A549 (cell line): ENCODE measurements around the gene SPDYE4. TPM values are rescaled to one million over a fixed set of nuclear protein-coding genes. Genes with fewer than 3 reads are reported as not detected.

Experiments
- ATAC-seq, 2 experiments: fragments of 200-7000 bp in 1 of 2; fragments of >200 bp in 1 of 2; cut with Nextera tagmentation in 1 of 2; cut with Tn5 transposase in 1 of 2; 3 replicates each; pipeline versions ENCODE4 v1.8.0 to v1.9.1; 2018 to 2020; ENCODE audit warnings: mild to moderate bottlenecking in 1 of 2, moderate library complexity in 1 of 2
- CTCF ChIA-PET: fragments of 300-600 bp; sonication (Branson Sonifier 250); formaldehyde crosslinking; extraction: SDS; loops from one replicate; lab custom pipeline; 2021; ENCODE audit warnings: antibody characterized with exemption, inconsistent platforms; lab: Yijun Ruan, JAX
- POLR2A ChIA-PET: fragments of 350-600 bp; formaldehyde crosslinking; extraction: SDS; loops from one replicate; lab custom pipeline; 2021; ENCODE audit warnings: antibody characterized with exemption, inconsistent platforms; lab: Yijun Ruan, JAX
- DNase-seq, 2 experiments: peaks; one replicate each; pipeline versions ENCODE4 v3.0.0 to v3.0.0-alpha.2; 2011 to 2016; ENCODE audit warnings: low read depth in 1 of 2, low spot score in 1 of 2
- FAIRE-seq: peaks from 2 replicates; lab custom pipeline; 2011; peaks lifted over from hg19 to GRCh38; lab: Jason Lieb, UNC
- H3K27ac ChIP-seq, 2 experiments: fragments of >200 bp; sonication (Bioruptor Twin); formaldehyde crosslinking; 3 replicates each; pipeline ENCODE4 v1.5.1; 2016 to 2017
- H3K4me1 ChIP-seq: fragments of >200 bp; sonication (Bioruptor Twin); formaldehyde crosslinking; 3 replicates; pipeline ENCODE4 v1.6.1; 2016
- H3K4me2 ChIP-seq: fragments of >200 bp; sonication (Bioruptor Twin); formaldehyde crosslinking; 3 replicates; pipeline ENCODE4 v1.6.1; 2016
- H3K4me3 ChIP-seq: fragments of >200 bp; sonication (Bioruptor Twin); formaldehyde crosslinking; 3 replicates; pipeline ENCODE4 v1.5.1; 2016
- H3K9me3 ChIP-seq: fragments of >200 bp; sonication (Bioruptor Twin); formaldehyde crosslinking; 3 replicates; pipeline ENCODE4 v1.6.1; 2016
- ATOH8 ChIP-seq: fragments of 250-450 bp; sonication (Bioruptor Pico); IDR thresholded peaks from 2 replicates; pipeline ENCODE4 v1.5.0; 2020; ENCODE audit warnings: low read depth, mild to moderate bottlenecking, moderate library complexity
- BCL3 ChIP-seq: fragments of >200 bp; sonication (Bioruptor Twin); formaldehyde crosslinking; IDR thresholded peaks from 3 replicates; pipeline ENCODE4 v1.6.1; 2016
- BHLHE40 ChIP-seq: IDR thresholded peaks from 2 replicates; pipeline ENCODE4 v1.6.1; 2012; ENCODE audit warnings: low read depth, low read length, inconsistent platforms
- CBX2 ChIP-seq: fragments of 200-600 bp; sonication (generic); IDR thresholded peaks from 2 replicates; pipeline ENCODE4 v1.6.1; 2016; ENCODE audit warnings: low read depth, mild to moderate bottlenecking, borderline replicate concordance
- CBX8 ChIP-seq: fragments of 200-600 bp; sonication (generic); IDR thresholded peaks from 2 replicates; pipeline ENCODE4 v1.6.1; 2016
- CHD2 ChIP-seq: fragments of 150-350 bp; IDR thresholded peaks from 2 replicates; pipeline ENCODE4 v1.6.1; 2014; ENCODE audit warnings: low read length; ENCODE audit not compliant: partially characterized antibody
- E2F6 ChIP-seq: IDR thresholded peaks from 2 replicates; pipeline ENCODE4 v1.6.1; 2012; ENCODE audit warnings: low read depth, borderline replicate concordance
- EHMT2 ChIP-seq: fragments of 200-600 bp; sonication (generic); IDR thresholded peaks from 2 replicates; pipeline ENCODE4 v1.6.1; 2016; ENCODE audit warnings: antibody characterized with exemption, low read depth, mild to moderate bottlenecking, moderate library complexity
- FOSB ChIP-seq: fragments of 250-450 bp; sonication (Bioruptor Pico); IDR thresholded peaks from 2 replicates; pipeline ENCODE4 v1.5.0; 2020; ENCODE audit warnings: mild to moderate bottlenecking, moderate library complexity
- FOXS1 ChIP-seq: fragments of 250-450 bp; sonication (Bioruptor Pico); IDR thresholded peaks from 2 replicates; pipeline ENCODE4 v1.5.0; 2020; ENCODE audit warnings: mild to moderate bottlenecking, moderate library complexity
- HMGXB4 ChIP-seq: fragments of 250-450 bp; sonication (Bioruptor Pico); IDR thresholded peaks from 2 replicates; pipeline ENCODE4 v1.5.0; 2021; ENCODE audit warnings: mild to moderate bottlenecking, moderate library complexity, borderline replicate concordance
- MAFK ChIP-seq: fragments of 450-650 bp; IDR thresholded peaks from 2 replicates; pipeline ENCODE4 v1.6.1; 2014; ENCODE audit not compliant: partially characterized antibody
- MAX ChIP-seq: IDR thresholded peaks from 2 replicates; pipeline ENCODE4 v1.6.1; 2012
- MAZ ChIP-seq: fragments of 150-350 bp; IDR thresholded peaks from 2 replicates; pipeline ENCODE4 v1.6.1; 2014; ENCODE audit warnings: antibody characterized with exemption, low read depth, low read length, borderline replicate concordance
- REST ChIP-seq: fragments of 200-600 bp; sonication (generic); IDR thresholded peaks from 2 replicates; pipeline ENCODE4 v1.6.1; 2016; ENCODE audit warnings: antibody characterized with exemption, mild to moderate bottlenecking, moderate library complexity
- USF2 ChIP-seq: fragments of 450-650 bp; IDR thresholded peaks from 2 replicates; pipeline ENCODE4 v1.6.1; 2014; ENCODE audit warnings: antibody characterized with exemption
- ZC3H11A ChIP-seq: fragments of 450-650 bp; IDR thresholded peaks from 2 replicates; pipeline ENCODE4 v1.6.1; 2014; ENCODE audit warnings: antibody characterized with exemption, mild to moderate bottlenecking
- ZSCAN20 ChIP-seq: fragments of 250-450 bp; sonication (Bioruptor Pico); IDR thresholded peaks from 2 replicates; pipeline ENCODE4 v1.8.0; 2022; ENCODE audit warnings: mild to moderate bottlenecking, moderate library complexity
- polyA plus RNA-seq, 4 experiments: library from polyadenylated mRNA; depleted of rRNA in 3 of 4; stranded (reverse); fragments of >200 nt; fragmentation: RNase III in 1 of 4; extraction: RNeasy Plus Mini Kit Qiagen cat#74134 plus additional on column Dnase treatment in 1 of 4; gene quantifications; 2 replicates in 3 of 4; 3 replicates in 1 of 4; pipeline ENCODE4 v1.2.3, GENCODE V29; 2011 to 2017

SPDYE4 gene
- polyA plus RNA-seq, 2 of the 4 experiments (the other 2 are of a cell fraction): not detected

GRCh38 chr17:8776248-8776647 lies 17.9 kb upstream of the SPDYE4 start:
- Histone ChIP-seq H3K4me1 (no peaks in the 10 kb centered on the region), H3K27ac (no peak overlapping the region)
- ChIA-PET CTCF (interaction anchor here (0.6 to 5.9 kb wide), 8 partner anchors 9 to 366 kb away, joined by 3 to 45 read pairs (median 4); no protein-coding TSS in a partner anchor), POLR2A (no interaction called here)
- no peak for FAIRE-seq
- no peak for TF ChIP-seq FOSB
- no peak for TF ChIP-seq ZC3H11A
- no peak for TF ChIP-seq BCL3
- TF ChIP-seq CBX2: no peak
- no peak for TF ChIP-seq MAX
- no peak for TF ChIP-seq BHLHE40
- no peak for TF ChIP-seq REST
- TF ChIP-seq ATOH8: no peak
- no peak for TF ChIP-seq E2F6
- no peak for TF ChIP-seq HMGXB4
- no peak for TF ChIP-seq FOXS1 (CRISPR knock-in tag)
- TF ChIP-seq ZSCAN20 (CRISPR knock-in tag): no peak
- no peak for TF ChIP-seq MAFK
- TF ChIP-seq USF2: no peak
- no peak for TF ChIP-seq MAZ
- TF ChIP-seq CBX8: no peak
- no peak for TF ChIP-seq CHD2
- no peak for TF ChIP-seq EHMT2
- TF ChIP-seq, all 56 proteins: peak for 0
- no peak overlapping the region for H3K4me3 ChIP-seq
- DNase-seq (no peak), ATAC-seq (no peak)
- peaks cover 11% of the 10 kb centered on the region; the same call in 1 of the 3 replicates for H3K9me3 ChIP-seq
- H3K4me2 ChIP-seq: no peak overlapping the region
